Measurements from ENCODE around the gene ABHD17B.
"Not testable (repeated sequence)": the region's sequence is repeated elsewhere in the genome, so short reads cannot be mapped to it uniquely, and the experiment has no call there.

- not testable (repeated sequence) for TF ChIP-seq POLR2A, CTCF, EP300, POLR2AphosphoS5 (IDR thresholded peaks at IDR 0.05)
Measured at GRCh38 chr9:71898756-71899155, 12.2 kb downstream of the ABHD17B start.

Data from upper lobe of left lung (tissue), 4 donors.